Measurements from ENCODE around the gene PLPP2. TPM values are rescaled to one million over a fixed set of nuclear protein-coding genes. Genes with fewer than 3 reads are reported as not detected.

PLPP2 gene
- total RNA-seq, 1 experiment from 2014 or later: 67.0 TPM

DNA sequence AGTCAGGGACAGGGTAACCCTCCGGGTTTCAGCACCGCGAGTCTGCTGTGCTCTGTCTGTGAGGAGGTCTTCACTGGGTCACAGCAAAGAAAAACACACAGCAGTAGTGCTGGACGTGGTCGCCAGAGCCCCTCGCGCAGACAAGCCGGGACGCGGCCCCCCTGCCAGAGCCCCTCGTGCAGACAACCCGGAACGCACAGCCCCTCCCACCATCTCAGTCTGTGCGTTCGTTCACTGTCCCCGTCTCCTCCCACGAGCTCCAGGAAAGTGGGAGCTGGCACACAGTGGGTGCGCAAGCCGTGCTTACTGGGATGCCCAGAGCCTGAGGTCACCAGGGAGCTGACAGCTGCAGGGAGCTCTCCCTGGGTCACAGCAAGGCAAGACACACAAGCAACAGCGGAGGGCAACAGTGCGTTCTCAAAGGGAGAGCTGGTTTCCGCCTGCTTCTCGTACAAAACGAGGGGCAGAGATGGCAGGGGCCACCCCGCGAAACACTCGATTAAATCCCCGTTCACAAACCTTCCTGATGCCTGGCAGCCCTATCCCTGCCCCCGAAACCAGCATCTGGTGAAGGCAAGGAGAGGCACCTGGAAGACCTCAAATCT is 3.2 kb upstream of the PLPP2 start:
- ATAC-seq (no peak), DNase-seq (ENCODE audit: low read depth, low spot score) (no peak)
- ChIA-PET POLR2A (no interaction called here), CTCF (no interaction called here)
- intact Hi-C loops (cut with micrococcal nuclease; ENCODE audit: unreplicated experiment) (no loop called here), in situ Hi-C loops (cut with HindIII; ENCODE audit: low pct_unique_long_range_greater_than_20kb, low sequenced_read_pairs) (no loop called here)
- no peak overlapping the region for H3K27ac ChIP-seq (ENCODE audit: low read length)
- TF ChIP-seq, protein P1, sequence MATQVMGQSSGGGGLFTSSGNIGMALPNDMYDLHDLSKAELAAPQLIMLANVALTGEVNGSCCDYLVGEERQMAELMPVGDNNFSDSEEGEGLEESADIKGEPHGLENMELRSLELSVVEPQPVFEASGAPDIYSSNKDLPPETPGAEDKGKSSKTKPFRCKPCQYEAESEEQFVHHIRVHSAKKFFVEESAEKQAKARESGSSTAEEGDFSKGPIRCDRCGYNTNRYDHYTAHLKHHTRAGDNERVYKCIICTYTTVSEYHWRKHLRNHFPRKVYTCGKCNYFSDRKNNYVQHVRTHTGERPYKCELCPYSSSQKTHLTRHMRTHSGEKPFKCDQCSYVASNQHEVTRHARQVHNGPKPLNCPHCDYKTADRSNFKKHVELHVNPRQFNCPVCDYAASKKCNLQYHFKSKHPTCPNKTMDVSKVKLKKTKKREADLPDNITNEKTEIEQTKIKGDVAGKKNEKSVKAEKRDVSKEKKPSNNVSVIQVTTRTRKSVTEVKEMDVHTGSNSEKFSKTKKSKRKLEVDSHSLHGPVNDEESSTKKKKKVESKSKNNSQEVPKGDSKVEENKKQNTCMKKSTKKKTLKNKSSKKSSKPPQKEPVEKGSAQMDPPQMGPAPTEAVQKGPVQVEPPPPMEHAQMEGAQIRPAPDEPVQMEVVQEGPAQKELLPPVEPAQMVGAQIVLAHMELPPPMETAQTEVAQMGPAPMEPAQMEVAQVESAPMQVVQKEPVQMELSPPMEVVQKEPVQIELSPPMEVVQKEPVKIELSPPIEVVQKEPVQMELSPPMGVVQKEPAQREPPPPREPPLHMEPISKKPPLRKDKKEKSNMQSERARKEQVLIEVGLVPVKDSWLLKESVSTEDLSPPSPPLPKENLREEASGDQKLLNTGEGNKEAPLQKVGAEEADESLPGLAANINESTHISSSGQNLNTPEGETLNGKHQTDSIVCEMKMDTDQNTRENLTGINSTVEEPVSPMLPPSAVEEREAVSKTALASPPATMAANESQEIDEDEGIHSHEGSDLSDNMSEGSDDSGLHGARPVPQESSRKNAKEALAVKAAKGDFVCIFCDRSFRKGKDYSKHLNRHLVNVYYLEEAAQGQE (IDR thresholded peaks at IDR 0.05; ENCODE audit: insufficient read depth in 1 of 2, low read depth in 2 of 2, low read length in 1 of 2): no peak
- BruUV-seq (replicated peaks): no TSS peak
- no peaks in the 10 kb centered on the region for H3K36me3 ChIP-seq (ENCODE audit: control insufficient read depth, insufficient read depth, low read length)
- H3K27me3 ChIP-seq (ENCODE audit: control insufficient read depth, insufficient read depth, low read length): no peaks in the 10 kb centered on the region
- H3K9me3 ChIP-seq (ENCODE audit: control insufficient read depth, insufficient read depth, low read depth, low read length): no peaks in the 10 kb centered on the region
- peaks cover 7% of the 10 kb centered on the region; the same call in 1 of the 2 replicates for H3K4me1 ChIP-seq (ENCODE audit: control insufficient read depth, insufficient read depth, low read length)
- H3K4me3 ChIP-seq (ENCODE audit: low read depth in 2 of 2, low read length in 2 of 2): no peak overlapping the region

DNA sequence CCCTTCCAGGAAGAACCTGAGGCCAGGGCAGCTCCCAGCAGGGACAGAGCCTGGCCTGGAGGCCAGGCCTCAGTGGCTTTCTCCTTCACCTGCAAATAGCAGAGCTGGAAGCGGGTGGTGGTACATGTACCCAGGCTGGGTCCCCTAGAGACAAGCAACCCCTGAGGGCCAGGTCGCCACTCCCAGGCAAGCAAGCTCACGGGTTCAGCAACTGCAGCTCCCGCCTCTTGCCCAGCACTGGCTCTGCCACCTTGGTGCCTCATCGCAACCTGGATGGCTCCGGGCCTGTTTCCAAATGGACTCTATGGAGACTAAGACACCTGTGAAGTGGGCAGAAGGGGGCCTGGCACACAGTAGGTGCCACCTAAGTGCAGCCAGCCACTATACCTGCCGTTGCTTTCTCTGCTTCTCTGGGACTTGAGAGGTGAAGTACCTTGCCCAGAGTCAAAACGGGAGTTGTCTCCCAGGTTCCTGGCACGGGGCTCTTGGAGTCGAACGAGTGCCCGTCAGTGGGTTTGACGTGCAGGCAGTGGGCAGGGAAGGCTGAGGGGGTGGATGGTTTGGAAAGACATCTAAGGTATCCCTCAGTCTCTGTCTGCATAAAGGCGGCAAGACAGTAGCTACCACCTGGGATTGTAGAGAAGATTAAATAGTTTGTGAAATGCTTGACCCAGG is 2.4 kb upstream of the PLPP2 start:
- intact Hi-C loops (cut with micrococcal nuclease; ENCODE audit: unreplicated experiment) (no loop called here), in situ Hi-C loops (cut with HindIII; ENCODE audit: low pct_unique_long_range_greater_than_20kb, low sequenced_read_pairs) (no loop called here)
- Histone ChIP-seq H3K4me1 (ENCODE audit: control insufficient read depth, insufficient read depth, low read length) (peaks cover 12% of the 10 kb centered on the region), H3K27me3 (ENCODE audit: control insufficient read depth, insufficient read depth, low read length) (no peaks in the 10 kb centered on the region), H3K4me3 (ENCODE audit: low read depth in 2 of 2, low read length in 2 of 2) (no peak overlapping the region), H3K27ac (ENCODE audit: low read length) (no peak overlapping the region), H3K9me3 (ENCODE audit: control insufficient read depth, insufficient read depth, low read depth, low read length) (no peaks in the 10 kb centered on the region), H3K36me3 (ENCODE audit: control insufficient read depth, insufficient read depth, low read length) (no peaks in the 10 kb centered on the region)
- CTCF ChIA-PET: interaction anchor here (0.8 kb wide), 1 partner anchor 21 kb away, joined by 4 read pairs; no protein-coding TSS in a partner anchor
- DNase-seq (ENCODE audit: low read depth, low spot score) (no peak), ATAC-seq (no peak)
- no peak for TF ChIP-seq SIN3A (IDR thresholded peaks at IDR 0.05; ENCODE audit: borderline replicate concordance, insufficient read depth, low read depth, low read length)
- no peak for TF ChIP-seq TCF7L2 (IDR thresholded peaks at IDR 0.05; ENCODE audit: low read depth, low read length)
- TF ChIP-seq, protein P2, sequence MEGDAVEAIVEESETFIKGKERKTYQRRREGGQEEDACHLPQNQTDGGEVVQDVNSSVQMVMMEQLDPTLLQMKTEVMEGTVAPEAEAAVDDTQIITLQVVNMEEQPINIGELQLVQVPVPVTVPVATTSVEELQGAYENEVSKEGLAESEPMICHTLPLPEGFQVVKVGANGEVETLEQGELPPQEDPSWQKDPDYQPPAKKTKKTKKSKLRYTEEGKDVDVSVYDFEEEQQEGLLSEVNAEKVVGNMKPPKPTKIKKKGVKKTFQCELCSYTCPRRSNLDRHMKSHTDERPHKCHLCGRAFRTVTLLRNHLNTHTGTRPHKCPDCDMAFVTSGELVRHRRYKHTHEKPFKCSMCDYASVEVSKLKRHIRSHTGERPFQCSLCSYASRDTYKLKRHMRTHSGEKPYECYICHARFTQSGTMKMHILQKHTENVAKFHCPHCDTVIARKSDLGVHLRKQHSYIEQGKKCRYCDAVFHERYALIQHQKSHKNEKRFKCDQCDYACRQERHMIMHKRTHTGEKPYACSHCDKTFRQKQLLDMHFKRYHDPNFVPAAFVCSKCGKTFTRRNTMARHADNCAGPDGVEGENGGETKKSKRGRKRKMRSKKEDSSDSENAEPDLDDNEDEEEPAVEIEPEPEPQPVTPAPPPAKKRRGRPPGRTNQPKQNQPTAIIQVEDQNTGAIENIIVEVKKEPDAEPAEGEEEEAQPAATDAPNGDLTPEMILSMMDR (IDR thresholded peaks at IDR 0.05): no peak
- TF ChIP-seq POLR2AphosphoS5 (IDR thresholded peaks at IDR 0.05; ENCODE audit: low read depth, low read length): no peak
- TF ChIP-seq, protein P1 (IDR thresholded peaks at IDR 0.05; ENCODE audit: insufficient read depth in 1 of 2, low read depth in 2 of 2, low read length in 1 of 2): no peak
- POLR2A ChIA-PET: no interaction called here
- BruUV-seq (replicated peaks): no TSS peak
